CD4-positive, alpha-beta T cell treated with Interleukin-10 for 1 hour (primary cell): ENCODE measurements around the gene COG7.
"Not testable (repeated sequence)": the region's sequence is repeated elsewhere in the genome, so short reads cannot be mapped to it uniquely, and the experiment has no call there.

Experiments used
- DNase-seq: peaks from one replicate; pipeline ENCODE4 v3.0.0-alpha.2; 2020

COG7 gene

GRCh38 chr16:23408242-23408822, 44.7 kb downstream of the COG7 start:
- DNase-seq = no peak

DNA sequence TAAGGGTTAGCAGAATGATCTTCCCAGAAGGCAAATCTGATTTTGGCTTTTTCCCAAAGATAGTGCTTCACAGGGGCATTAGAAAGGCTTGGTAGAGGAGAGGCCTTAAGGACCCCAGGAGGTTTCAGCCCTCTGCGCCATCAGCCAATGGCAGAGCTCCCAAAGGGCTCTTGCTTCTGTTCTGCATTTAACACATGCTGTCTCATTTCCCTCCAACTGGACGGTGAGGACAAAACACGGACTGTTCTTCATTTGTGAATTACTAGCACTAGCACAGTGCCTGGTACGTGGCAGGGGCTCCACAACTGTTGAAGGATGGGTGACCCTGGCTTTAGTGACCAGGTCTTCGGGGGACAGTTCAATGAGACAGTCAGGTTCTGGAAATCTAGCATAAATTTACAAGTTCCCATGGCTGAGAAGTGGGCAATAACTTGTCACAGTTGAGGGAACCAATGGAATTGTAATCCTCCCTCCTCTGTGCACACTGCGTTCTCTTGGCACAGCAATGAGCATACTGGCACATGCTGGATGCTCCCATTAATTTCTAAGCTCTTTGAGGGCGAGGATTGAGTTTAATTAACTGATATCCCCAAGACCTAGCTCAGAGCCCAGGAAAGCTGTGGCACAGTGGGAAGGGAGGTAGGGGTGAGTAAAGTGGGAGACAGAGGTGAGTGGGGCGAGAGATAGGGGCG, 45.4 kb downstream of the COG7 start:
- DNase-seq = no peak

DNA sequence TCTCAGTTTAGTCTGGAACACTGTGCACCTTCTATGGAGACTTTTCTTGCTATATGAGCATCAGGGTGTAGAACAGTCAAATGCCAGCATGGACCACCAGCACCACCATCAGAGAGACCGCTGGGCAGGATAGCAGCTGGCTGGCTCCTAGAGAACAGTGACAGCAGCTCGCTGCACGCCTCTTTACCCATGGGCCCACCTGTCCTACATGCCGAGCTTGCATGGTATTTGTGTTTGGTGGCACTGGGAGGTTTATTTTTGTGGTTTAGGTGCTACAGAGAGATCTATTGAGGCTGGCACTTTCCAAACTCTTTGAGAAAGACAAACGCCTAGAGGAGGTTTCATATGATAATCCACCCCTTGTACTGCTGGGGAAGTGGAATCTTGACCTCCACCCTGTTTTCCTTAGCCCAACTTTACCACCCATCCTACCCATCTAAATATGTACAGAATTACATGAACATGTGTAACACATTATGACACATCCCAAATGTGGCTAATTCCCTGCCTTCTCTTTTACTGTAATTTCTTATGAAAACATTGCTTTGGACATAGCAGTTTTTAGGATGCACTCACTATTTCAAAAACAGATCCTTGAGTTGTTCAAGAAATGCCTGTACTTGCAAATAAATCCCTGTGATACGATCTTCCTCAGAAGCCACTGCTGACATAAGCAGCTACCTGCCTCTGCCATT, 46.3 kb downstream of the COG7 start:
- no peak for DNase-seq

DNA sequence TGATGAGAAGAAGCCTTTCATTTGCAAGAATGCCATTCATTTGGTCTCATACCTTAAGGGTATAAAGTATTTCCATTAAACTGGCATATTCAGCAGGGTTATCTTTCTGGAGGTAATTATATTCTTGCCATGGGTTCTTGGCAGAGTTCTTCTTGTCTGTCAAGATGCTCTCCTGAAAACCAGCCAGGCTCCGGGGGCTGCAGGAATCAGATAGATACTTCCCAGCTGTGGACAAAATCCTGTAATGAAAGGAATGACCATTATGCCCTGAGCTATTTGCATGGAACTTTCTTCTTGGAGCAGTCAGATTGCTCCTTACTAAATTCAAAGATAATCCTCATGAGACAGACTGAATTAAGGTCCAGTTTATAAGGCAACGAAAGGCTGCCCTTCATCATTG, 47.0 kb downstream of the COG7 start:
- DNase-seq = no peak

GRCh38 chr16:23403547-23403946, 49.4 kb downstream of the COG7 start:
- no peak for DNase-seq

GRCh38 chr16:23402100-23402499, 50.9 kb downstream of the COG7 start:
- no peak for DNase-seq

DNA sequence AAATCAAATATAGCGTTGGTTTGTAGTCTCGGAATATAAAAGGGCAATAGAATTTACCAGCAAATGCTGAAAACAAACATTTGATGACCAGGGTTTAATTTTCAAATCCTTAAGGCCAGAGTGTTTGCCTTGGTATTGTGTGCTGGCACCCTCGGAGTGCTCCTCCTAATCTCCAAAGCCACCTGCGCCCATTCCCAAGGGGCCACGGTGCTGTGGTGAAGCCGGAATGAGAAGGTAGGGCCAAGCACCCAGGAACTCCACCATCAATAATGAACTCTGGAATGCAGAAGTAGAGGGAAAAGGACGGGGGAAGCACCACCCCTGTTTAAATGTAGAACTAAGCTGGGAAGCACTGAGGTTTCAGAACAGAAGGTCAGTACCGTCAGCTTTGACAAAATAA, 51.9 kb downstream of the COG7 start:
- no peak for DNase-seq

GRCh38 chr16:23400447-23400846, 52.5 kb downstream of the COG7 start:
- DNase-seq = not testable (repeated sequence)

- no peak for DNase-seq
Measured at GRCh38 chr16:23398987-23399805, 53.8 kb downstream of the COG7 start.

DNA sequence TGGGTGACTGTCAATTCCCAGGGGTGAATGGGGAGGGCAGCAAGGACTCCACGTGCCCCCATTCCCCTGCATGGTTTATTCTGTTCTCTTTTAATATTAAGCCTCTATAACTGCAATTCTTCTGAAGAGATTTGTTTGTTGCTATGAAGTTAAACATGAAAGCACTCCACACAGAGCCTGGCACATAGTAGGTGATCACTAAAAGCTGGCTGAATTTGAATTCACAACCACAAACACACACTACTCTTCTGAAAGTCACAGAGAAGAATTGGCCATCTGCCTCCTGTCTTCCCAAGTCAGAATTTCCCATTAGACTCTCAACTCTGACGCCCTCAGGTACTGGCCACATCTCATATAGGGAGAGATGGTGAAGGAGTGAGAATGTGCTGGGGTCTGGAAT, 55.5 kb downstream of the COG7 start:
- DNase-seq = no peak

DNA sequence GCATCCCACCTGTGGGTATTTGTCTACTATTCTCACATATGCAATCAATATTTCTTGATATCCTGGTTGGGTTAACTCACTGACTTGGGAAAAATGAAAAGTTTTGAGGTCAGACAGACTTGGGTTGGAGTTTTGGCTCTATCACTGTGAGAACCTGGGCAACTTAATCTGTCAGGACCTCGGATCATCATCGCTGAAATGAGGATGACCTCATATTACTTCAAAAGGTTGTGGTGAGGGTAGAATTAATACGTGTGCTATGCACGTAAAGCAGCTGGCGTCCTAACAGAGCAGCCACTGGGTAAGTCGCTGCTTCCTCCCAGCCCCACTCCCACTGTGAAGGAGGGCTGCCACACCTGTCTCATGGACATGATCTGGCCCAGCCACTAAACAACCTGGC, 57.3 kb downstream of the COG7 start:
- DNase-seq = no peak

DNA sequence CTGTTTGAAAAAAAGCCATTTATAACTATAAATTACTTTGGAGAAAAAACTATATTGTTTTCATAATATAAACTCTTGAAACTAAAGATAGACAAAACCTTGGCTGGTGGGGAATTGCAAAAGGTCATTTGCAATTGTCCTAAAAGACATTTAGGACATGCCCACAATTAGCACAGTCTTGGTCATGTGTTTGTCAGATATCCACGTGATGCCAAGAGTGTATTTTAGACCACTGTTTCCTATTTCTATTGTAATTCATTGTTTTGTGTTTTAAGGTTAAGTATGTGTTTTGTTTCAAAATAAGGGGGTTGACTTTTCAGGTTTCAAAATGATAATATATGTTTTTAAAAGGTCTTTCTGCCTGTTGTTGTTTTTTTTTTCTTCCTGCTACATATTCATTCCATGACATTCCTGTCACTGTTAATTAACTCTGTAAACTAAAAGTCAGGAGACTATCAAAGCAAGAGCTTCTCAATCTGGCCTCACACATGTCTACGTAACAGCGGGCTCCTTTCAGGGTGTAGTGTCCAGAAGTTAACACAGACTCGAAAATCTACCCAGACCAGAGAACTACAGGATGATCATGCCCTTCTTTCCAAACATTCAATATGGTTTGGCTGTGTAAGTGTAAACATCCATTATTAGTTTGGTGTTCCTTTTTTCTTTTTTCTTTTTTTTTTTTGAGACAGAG, 58.7 kb downstream of the COG7 start:
- DNase-seq = no peak

DNA sequence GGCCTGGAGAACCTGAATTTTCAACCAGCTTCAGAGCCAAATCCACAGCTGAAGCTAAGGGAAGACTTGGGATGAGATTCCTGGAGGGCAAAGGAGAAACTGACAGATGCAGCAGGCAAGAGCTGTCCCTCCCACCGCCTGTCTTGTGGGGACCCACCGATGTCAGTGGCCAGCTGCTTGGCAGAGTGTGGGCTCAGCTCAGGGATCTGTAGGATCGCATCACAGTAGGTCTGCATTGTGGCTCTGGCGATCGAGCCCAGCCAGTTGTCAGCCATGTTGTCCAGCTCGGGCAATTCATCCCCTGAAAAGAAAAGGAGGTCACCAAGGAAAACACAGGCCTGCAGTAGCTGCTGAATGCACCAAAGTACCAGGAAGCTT, 60.8 kb downstream of the COG7 start:
- DNase-seq = no peak

DNA sequence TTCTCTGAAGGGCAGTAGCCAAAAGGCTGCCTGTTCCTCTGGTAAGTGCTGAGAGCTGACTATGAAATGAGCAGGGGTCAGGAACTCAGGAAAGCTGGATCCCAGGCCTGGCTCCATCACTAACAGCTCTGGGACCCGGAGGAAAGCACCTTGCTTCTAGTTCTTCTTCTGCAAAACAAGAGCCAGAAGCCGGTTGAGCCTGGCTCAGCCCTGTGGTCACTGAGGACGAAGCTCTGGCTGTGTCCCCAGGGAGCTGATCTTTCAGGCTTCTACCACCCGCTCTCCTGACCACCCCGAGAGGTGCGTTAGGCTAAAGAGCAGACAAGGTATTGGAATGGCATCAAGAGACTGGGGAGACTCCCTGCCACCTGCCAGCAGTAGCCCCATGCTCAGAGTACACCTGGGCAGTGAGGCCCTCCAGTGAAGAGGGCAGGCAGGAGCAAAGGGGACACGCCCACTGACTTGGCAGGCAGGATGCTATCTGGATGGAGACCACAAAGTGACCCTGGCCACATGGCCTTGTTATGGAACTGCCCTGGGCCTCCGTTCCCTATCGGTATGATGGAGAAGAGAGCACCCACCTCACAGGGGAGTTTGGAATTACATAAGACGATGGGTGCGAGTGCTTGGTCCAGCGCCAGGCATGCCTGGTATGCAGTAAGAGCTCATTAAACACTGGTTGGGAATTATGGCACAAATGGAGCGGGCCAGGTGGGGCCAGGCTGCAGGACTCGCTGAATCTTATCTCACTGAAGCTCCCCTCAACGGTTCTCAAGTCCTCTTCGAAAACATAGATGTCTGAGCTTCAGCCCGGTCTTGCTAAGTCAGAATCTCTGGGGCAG, 61.4 kb downstream of the COG7 start:
- DNase-seq = no peak

- DNase-seq = not testable (repeated sequence)
Measured at GRCh38 chr16:23389936-23390335, 63.1 kb downstream of the COG7 start.

GRCh38 chr16:23389201-23389600, 63.8 kb downstream of the COG7 start:
- no peak for DNase-seq

- no peak for DNase-seq
Measured at GRCh38 chr16:23388786-23389185, 64.2 kb downstream of the COG7 start.

DNA sequence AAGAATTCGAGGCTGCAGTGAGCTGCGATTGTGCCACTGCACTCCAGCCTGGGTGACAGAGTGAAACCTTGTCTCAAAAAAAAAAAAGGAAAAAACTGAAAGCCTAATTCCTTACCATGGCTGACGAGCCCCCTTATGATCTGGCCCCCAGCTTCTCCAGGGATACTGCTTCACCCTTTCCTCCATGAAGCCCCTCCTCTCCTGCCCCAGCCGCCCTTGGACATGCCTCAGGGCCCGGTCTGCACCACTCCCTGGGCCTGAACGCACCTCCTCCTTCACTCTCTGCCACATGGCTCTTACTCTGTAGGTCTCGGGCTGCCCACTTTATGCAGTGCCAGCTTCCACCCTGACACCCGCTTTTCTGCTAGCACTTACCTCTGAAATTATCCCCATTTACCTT, 65.3 kb downstream of the COG7 start:
- DNase-seq = no peak

DNA sequence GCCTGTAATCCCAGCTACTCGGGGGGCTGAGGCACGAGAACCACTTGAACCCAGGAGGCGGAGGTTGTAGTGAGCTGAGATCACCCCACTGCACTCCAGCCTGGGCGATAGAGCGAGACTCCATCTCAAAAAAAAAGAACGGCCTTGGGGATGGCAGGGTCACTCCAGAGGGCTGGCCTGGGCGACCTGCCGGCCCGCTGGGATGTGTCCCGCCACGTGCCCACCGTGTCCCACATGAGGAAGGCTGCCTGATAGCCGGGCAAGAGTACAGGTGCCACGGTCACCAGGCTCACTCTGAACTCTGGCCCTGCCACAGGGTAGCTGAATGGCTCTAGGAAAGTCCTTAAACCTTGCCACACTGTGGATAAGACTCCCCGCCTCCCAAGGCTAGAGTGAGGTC, 67.5 kb downstream of the COG7 start:
- no peak for DNase-seq

- no peak for DNase-seq
Measured at GRCh38 chr16:23384878-23385277, 68.1 kb downstream of the COG7 start.

- no peak for DNase-seq
Measured at GRCh38 chr16:23383881-23384280, 69.1 kb downstream of the COG7 start.

GRCh38 chr16:23382279-23382678, 70.7 kb downstream of the COG7 start:
- DNase-seq = no peak
